Measurements from ENCODE around the gene LARP4.
"Not testable (repeated sequence)": the region's sequence is repeated elsewhere in the genome, so short reads cannot be mapped to it uniquely, and the experiment has no call there.

The LARP4 gene

DNA sequence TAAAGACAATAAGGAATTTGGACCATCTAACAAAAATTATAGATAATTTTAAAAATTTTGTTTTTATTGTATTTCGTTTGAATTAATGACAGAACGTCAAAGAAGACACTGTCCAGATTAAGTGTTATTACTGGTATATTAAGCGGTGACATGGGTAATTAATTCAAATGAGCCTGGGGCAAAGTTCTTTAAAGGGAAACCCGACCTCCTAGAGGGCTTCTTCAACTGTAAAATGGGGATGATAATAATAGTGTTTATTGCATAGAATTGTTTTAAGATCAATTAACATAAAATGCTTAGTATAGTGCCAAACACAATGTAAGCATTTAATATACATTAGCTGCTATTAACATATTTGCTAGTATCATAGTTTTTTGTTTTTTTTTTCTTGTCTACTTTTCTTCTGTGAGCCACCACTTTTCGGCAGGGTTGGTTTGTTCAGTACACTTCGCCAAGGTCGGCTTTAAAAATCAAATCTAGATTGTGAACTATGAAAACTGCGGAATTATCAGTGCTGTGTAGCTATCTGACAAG lies 514 bp upstream of the LARP4 start:
- DNase-seq (ENCODE audit: low read depth in 3 of 3, low spot score in 1 of 3), result no peak

DNA sequence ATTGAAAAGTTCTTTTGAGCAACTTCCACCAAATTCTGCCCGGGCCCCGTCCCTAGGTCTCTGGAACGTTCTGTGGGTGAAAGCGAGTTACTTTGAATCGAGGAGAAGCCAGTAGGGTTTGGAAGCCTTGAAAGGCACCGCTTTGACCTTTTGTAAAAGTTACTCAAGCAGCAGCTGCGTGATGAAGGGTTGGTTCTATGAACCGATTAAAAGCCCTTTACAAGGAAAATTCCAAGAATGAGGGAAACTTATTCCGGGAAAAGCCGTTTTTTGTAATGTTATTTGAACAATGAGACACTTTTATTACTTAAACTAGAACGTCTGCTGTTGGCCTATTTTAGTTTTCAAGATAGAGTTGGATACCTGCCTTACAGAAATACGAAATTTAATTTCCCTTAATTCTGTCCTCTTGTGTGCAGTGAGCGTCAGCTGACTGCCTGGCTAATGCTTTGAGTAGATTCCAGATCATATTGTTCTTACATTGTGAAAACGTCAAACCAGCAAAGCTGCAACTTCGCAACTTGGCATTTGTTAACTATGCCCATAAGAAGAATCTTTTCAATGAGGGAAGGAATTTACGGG lies 906 bp downstream of the LARP4 start:
- no peak for DNase-seq (ENCODE audit: low read depth in 3 of 3, low spot score in 1 of 3)

DNA sequence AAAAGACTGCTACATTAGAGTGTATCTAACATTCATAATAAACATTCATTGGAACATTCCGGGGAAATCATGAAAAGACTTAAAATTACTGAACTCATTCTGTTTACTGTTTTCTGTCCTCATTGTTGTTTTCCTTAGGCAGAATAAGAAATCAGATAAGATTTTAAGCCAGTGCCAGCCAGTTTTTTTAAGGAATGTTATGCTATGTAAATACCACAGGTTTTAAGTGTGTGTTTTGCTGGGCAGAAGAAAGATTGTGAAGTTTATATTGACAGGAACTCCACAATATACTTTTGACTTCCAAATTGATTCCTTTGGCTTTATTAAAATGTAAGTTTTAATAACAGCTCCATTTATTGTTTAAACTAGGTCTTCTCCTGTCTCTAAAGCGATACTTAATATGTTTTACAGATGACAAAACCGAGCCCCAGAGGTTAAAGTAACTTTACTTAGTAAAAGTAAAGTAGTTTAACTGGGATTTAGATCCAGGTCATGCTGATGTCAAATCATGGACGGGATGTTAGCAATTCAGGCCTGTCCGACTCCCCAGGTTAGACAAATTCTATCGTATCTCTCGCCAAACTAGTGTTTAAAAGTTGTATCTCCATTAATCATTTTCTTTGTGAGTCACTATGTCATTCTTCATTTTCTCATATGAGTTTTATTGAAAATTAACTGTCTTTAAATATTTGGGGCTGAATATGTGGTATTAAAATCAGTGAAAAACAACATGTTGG lies 1.7 kb downstream of the LARP4 start:
- DNase-seq (ENCODE audit: low read depth in 3 of 3, low spot score in 1 of 3), result no peak

GRCh38 chr12:50403001-50403440 lies 2.3 kb downstream of the LARP4 start:
- no peak for DNase-seq (ENCODE audit: low read depth in 3 of 3, low spot score in 1 of 3)

DNA sequence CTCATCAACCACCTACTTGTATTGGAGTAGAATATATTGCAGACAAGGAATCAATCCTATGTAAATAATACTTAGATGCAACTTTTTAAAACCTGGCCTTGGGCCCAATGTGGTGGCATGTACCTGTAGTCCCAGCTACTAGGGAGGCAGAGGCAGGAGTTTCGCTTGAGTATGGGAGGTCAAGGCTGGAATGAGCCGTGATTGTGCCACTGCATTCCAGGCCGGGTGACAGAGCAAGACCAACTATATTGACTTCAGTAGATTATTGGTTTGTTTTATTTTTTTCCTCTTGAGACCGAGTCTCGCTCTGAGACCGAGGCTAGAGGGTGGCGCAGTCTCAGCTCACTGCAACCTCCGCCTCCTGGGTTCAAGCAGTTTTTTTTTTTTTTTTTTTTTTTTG lies 3.6 kb downstream of the LARP4 start:
- DNase-seq (ENCODE audit: low read depth in 3 of 3, low spot score in 1 of 3), result no peak

- no peak for DNase-seq (ENCODE audit: low read depth in 3 of 3, low spot score in 1 of 3)
Observed at GRCh38 chr12:50411051-50411660, 10.5 kb downstream of the LARP4 start.

DNA sequence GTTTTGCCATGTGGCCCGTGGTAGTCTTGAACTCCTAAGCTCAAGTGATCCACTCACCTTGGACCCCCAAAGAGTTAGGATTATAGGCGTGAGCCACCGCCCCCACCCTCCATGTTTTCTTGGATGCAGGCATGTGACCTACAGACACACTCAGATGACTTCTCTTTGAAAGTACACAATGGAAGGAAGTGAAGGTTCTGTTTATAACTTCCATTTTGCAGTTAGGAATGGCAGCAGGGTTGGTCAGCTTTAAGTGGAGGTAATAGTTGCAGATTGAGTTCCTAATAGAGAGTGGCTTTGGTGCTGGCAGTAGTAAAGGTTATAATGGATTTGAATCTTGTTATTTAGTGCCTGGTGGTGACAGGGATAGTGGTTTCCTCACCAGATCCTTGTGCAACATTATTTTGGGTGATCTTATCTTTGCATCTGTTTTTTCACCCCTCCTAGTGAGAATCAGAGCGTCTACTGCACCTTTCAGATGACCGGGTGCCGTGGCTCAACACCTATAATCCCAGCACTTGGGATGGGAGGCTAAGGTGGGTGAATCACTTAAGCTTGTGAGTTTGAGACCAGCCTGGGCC lies 15.3 kb downstream of the LARP4 start:
- no peak for DNase-seq (ENCODE audit: low read depth in 3 of 3, low spot score in 1 of 3)

DNA sequence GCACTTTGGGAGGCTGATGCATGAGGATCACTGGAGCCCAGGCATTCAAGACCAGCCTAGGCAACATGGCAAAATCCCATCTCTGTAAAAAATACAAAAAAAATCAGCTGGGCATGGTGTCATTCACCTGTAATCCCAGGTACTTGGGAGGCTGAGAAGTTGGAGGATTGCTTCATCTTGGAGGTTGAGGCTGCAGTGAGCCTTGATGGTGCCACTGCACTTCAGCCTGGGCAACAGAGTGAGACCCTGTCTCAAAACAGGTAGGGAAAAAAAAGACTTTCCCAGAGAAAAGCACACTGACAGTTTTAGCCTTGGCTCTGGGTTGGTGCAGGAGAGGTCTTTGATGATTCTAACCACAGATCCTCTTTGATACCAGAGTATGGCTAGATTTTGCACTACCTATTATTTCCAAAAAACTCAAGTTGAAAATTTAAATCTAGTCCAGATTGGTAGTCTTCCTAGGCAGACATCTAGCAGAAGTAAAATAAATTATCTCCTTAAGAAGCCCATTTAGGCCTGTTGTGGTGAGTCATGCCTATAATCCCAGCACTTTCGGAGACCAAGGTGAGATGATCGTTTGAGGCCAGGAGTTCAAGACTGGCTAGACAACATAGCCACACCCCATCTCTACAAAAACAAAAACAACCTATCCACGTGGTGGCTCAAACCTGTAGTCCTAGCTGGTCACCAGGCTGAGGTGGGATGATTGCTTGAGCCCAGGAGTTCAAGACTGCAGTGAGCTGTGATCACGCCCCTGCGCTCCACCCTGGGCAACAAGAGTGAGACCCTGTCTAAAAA lies 18.6 kb downstream of the LARP4 start:
- DNase-seq (ENCODE audit: low read depth in 3 of 3, low spot score in 1 of 3), result no peak

GRCh38 chr12:50422855-50423254 lies 22.2 kb downstream of the LARP4 start:
- not testable (repeated sequence) for DNase-seq (ENCODE audit: low read depth in 3 of 3, low spot score in 1 of 3)

DNA sequence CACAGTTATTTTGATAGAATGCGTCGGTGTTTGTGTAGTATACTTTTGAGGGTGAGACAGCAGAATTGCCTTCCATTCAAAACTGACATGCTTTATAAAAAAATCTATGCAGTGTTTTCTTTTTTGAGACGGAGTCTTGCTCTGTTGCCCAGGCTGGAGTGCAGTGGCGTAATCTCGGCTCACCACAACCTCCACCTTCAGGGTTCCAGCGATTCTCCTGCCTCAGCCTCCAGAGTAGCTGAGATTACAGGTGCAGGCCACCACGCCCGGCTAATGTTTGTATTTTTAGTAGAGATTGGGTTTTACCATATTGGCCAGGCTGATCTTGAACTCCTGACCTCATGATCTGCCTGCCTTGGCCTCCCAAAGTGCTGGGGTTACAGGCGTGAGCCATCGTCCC lies 22.7 kb downstream of the LARP4 start:
- DNase-seq (ENCODE audit: low read depth in 3 of 3, low spot score in 1 of 3), result not testable (repeated sequence)

- no peak for DNase-seq (ENCODE audit: low read depth in 3 of 3, low spot score in 1 of 3)
Observed at GRCh38 chr12:50425589-50426258, 25.0 kb downstream of the LARP4 start.

DNA sequence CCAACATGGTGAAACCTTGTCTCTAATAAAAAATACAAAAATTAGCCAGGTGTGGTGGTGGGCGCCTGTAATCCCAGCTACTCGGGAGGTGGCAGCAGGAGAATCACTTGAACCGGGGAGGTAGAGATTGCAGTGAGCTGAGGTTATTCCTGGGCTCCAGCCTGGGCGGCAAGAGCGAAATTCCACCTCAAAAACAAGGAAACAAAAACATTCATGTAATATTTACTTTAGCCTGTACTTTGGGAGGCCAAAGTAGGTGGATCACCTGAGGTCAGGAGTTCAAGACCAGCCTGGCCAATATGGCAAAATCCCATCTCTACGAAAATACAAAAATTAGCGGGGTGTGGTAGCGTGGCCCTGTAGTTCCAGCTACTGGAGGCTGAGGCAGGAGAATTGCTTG lies 31.0 kb downstream of the LARP4 start:
- DNase-seq (ENCODE audit: low read depth in 3 of 3, low spot score in 1 of 3), result not testable (repeated sequence)

- DNase-seq (ENCODE audit: low read depth in 3 of 3, low spot score in 1 of 3), result no peak
Observed at GRCh38 chr12:50440288-50440687, 39.6 kb downstream of the LARP4 start.

DNA sequence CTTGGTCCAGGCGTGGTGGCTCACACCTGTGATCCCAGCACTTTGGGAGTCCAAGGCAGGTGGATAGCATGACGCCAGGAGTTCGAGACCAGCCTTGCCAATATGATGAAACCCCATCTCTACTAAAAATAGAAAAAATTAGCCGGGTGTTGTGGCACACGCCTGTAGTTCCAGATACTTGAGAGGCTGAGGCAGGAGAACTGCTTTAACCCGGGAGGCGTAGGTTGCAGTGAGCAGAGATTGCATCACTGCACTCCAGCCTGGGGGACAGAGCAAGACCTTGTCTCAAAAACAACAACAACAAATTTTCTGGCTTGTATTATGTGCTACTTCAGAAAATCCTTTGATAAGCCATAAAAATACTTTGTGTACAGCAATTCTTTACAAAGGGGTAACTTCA lies 41.1 kb downstream of the LARP4 start:
- no peak for DNase-seq (ENCODE audit: low read depth in 3 of 3, low spot score in 1 of 3)

DNA sequence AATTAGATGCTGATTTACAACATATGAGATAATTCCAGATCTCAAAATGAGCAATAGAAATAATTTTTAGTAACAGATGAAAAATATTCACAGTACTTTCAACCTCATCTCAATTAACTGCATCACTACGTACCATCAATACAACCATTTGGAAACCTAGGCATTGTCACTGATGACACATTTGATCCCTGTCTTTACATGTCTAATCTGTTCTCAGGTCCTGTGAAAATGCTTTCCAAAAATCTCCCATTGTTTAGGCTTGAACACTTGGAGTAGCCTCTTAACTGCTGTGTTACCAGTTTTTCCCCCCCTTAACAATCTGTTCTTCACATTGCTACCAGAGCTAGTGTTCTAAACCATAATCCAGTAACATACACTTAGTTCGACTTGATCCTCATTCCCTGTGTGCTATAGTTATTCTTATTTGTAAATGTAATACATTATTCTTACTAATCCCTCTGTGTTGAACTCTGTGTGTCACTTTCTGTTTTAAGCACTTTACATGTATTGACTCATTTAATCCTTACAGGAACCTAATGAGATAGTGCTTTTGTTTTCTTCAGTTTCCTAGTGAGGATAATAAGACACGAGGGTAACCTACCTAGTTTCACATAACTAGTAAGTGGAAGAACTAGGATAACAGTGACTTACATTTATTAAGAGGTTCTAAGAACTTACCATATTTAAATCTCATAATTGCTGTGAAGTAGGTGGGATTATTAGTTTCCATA lies 41.7 kb downstream of the LARP4 start:
- no peak for DNase-seq (ENCODE audit: low read depth in 3 of 3, low spot score in 1 of 3)

DNA sequence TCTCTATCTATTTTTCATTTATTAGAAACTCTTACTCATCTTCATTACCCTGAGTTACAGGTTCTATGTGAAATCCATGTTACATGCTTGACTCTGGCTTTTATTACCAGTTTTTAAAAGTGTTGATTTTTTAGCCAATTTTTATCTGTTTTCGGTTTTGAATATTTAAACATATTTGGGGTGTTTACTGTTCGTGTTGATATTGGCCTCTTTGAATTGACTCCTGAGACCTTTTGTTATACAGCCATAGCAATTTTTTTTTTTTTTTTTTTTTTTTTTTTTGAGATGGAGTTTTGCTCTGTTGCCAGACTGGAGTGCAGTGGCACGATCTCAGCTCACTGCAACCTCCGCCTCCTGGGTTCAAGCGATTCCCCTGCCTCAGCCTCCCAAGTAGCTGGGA lies 49.0 kb downstream of the LARP4 start:
- DNase-seq (ENCODE audit: low read depth in 3 of 3, low spot score in 1 of 3), result not testable (repeated sequence)

DNA sequence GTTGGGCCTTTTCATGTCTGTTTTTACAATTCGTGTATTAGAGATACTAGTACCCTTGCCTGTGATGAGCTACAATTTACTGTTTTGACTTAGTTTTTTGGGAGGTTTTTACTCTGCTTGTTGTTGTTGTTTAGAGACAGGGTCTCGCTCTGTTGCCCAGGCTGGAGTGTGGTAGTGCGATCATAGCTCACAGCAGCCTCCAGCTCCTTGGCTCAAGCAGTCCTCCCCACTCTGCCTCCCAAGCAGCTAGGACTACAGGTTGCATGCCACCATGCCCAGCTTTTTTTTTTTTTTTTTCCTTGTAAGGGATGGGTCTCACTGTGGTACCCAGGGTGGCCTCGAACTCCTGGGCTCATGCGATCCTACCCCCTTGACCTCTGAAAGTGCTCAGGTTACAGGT lies 52.1 kb downstream of the LARP4 start:
- DNase-seq (ENCODE audit: low read depth in 3 of 3, low spot score in 1 of 3), result no peak

DNA sequence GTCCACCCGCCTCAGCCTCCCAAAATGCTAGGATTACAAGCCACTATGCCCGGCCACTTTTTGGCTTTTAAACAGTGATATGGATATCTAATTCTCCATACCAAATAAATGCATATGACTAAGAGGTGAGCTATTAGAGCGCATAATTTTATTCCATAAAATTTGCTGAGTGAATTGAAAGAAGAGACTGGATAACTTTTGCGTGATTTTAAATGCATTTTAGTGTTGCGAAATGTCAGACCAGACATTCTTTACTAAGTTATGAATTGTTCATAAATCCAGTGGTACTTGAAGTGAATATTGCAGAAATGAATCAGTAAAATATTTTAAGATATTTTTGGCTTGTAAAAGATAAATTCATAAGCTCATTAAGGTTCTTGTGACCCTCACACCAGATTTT lies 53.2 kb downstream of the LARP4 start:
- DNase-seq (ENCODE audit: low read depth in 3 of 3, low spot score in 1 of 3), result no peak

DNA sequence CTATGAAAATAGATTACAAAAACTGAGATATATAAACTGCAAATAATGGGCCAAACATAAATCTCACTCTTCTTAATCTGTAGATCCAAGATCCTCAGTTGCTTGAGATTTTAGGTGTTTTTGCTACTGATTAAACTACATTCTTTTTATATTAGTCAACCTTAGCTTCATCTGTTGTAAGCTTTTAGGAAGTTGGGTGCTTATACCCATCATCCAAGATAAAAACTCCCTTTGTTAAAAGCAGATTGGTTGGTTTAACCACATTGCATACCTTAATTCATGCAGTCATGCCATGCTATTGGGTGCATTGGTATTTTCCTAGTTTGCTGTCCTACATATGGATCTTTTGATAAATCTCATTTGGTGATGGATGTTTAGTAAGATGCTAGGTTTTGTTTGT lies 57.9 kb downstream of the LARP4 start:
- no peak for DNase-seq (ENCODE audit: low read depth in 3 of 3, low spot score in 1 of 3)

DNA sequence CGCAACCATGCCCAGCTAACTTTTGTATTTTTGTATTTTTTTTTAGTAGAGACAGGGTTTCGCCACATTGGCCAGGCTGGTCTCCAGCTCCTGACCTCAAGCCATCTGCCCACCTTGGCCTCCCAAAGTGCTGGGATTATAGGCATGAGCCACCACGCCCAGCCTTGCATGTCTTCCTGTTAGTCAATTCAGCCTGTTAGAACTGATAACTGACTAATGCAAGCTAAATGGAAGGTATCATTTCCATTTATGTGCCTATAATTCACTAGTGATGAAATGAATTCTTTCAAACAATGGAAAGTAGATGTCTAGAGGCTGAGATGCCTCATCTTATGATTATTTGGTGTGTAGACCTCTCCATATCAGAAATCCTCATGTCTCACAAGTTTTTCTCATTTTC lies 66.8 kb downstream of the LARP4 start:
- no peak for DNase-seq (ENCODE audit: low read depth in 3 of 3, low spot score in 1 of 3)

All from stimulated activated CD4-positive, alpha-beta T cell treated with anti-CD3 and anti-CD28 coated beads, TNF-alpha, amount 100 ng/mL, for 1 hour (primary cell).